SK-N-MC (cell line): ENCODE results near the gene AREL1.

ENCODE experiments used
- DNase-seq: peaks from one replicate; pipeline ENCODE4 v3.0.0-alpha.2; 2011; ENCODE audit warnings: low read depth, low spot score
- H3K27ac ChIP-seq: fragments of 200-600 bp; sonication (generic); 2 replicates; pipeline ENCODE4 v1.5.1; 2016; ENCODE audit warnings: mixed run types
- H3K36me3 ChIP-seq: fragments of 200-600 bp; sonication (generic); 2 replicates; pipeline ENCODE4 v1.6.1; 2017; ENCODE audit warnings: antibody characterized with exemption, low read length, mixed read lengths; ENCODE audit not compliant: insufficient read depth
- H3K4me3 ChIP-seq: fragments of 200-600 bp; sonication (generic); 2 replicates; pipeline ENCODE4 v1.5.1; 2016
- H3K9ac ChIP-seq: fragments of 200-600 bp; sonication (generic); 2 replicates; pipeline ENCODE4 v1.8.0; 2017; ENCODE audit warnings: mixed run types, mixed read lengths; ENCODE audit not compliant: insufficient read length
- H3K9me3 ChIP-seq: fragments of 200-600 bp; sonication (generic); 2 replicates; pipeline ENCODE4 v1.6.1; 2017; ENCODE audit warnings: low read depth, mild to moderate bottlenecking, antibody characterized with exemption, low read length, moderate library complexity, mixed read lengths
- EZH2 ChIP-seq: fragments of 200-600 bp; sonication (generic); IDR thresholded peaks from one replicate; pipeline ENCODE4 v1.6.1; 2017; ENCODE audit warnings: antibody characterized with exemption
- FOXP2 ChIP-seq: optimal IDR thresholded peaks from 2 replicates; pipeline ENCODE3; 2011; ENCODE audit warnings: mild to moderate bottlenecking, moderate library complexity; ENCODE audit not compliant: insufficient read depth; ENCODE audit errors: extremely low read length, control extremely low read depth
- POLR2AphosphoS5 ChIP-seq: IDR thresholded peaks from 2 replicates; pipeline ENCODE4 v1.6.1; 2012; ENCODE audit warnings: mild to moderate bottlenecking, low read depth, low read length, borderline replicate concordance

The AREL1 gene

DNA sequence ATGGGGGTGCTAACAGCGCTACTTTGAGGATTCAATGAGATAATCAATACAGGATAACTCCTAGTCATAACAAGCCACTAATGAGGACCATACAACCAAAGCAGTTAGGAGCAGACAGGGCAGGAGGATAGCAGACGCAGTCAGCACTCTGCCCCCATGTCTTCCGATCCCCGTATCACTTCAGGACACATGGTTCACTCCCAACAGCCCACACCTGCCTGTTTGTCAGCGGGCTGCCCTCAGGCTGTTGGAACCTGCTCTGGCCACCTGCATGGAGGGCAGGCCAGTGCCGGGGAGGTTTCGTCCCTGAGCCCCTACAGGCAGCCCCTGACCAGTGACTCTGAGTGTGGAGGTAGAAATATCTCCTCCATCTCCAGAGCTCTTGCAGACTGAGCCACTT is 63.7 kb downstream of the AREL1 start:
- no peak for TF ChIP-seq EZH2
- no peak for TF ChIP-seq POLR2AphosphoS5
- TF ChIP-seq FOXP2: no peak
- no peaks in the 10 kb centered on the region for H3K36me3 ChIP-seq
- no peak for DNase-seq
- no peak overlapping the region for H3K9ac ChIP-seq
- no peak overlapping the region for H3K4me3 ChIP-seq
- no peak overlapping the region for H3K27ac ChIP-seq
- H3K9me3 ChIP-seq: no peaks in the 10 kb centered on the region

DNA sequence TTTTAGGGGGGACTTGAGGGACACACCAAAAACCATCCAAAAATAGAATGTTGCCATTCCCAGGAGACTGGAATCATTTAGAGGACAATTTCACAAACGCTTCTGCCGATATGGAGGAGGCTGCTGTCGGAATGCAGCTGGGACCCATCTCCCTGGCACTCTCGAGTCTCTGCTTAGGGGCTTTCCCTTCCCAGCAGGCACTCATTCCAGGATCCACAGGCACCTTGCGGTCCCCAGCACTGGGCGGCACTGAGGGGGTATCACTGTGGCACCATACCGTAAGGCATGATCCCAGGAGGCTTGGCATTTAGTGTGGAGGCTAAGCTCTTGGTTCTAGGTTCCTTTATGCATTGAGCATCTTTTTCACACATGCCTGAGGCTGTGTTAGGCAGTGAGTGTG is 64.3 kb downstream of the AREL1 start:
- peak overlapping the region; percentile 79; the same call in 1 of the 2 replicates for H3K27ac ChIP-seq
- TF ChIP-seq EZH2: no peak
- no peak for TF ChIP-seq POLR2AphosphoS5
- no peak for TF ChIP-seq FOXP2
- peak overlapping the region; percentile 36 for H3K4me3 ChIP-seq
- DNase-seq: no peak
- no peaks in the 10 kb centered on the region for H3K9me3 ChIP-seq
- H3K36me3 ChIP-seq: no peaks in the 10 kb centered on the region
- no peak overlapping the region for H3K9ac ChIP-seq

DNA sequence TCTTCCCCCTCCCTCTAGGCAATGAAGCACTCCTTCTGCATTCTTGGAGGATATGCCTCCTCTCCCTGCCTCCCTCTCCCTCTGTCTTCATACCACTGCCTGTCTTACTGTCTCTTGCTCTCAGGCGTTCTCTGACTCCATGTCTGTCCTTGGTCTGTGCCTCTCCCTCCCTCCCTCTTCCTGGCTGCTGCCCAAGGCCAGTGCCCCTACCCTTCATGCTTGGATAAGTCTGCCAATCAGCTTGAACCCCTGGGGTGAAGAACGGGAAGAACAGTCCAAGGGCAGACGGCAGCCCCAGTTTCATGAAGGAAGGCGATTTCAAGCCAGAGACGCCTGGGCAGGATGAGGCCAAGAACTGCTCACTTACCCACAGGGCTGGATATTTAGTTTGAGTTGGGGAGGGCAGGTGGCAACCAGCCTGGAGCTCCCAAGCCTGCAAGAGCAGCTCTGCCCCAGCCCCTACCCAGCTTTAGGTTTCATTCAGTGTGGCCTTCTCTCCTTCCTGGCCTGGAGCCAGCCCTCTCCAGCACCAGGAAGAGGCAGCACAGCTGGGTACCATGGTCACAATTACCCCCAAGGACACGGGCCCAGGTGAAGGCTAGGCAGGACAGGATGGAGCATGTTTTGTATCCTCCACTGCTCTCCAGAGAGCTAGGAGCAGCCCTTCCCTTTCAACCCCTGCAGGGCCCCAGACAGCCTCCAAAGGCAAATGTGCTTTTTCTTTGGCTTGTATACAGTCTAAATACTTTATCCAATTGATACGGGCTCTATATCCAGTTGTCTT is 65.0 kb downstream of the AREL1 start:
- Histone ChIP-seq H3K9me3 (no peaks in the 10 kb centered on the region), H3K9ac (no peak overlapping the region), H3K36me3 (no peaks in the 10 kb centered on the region), H3K4me3 (peak overlapping the region; percentile 36), H3K27ac (peak overlapping the region; percentile 79)
- TF ChIP-seq POLR2AphosphoS5: no peak
- TF ChIP-seq EZH2: no peak
- no peak for TF ChIP-seq FOXP2
- DNase-seq: no peak

DNA sequence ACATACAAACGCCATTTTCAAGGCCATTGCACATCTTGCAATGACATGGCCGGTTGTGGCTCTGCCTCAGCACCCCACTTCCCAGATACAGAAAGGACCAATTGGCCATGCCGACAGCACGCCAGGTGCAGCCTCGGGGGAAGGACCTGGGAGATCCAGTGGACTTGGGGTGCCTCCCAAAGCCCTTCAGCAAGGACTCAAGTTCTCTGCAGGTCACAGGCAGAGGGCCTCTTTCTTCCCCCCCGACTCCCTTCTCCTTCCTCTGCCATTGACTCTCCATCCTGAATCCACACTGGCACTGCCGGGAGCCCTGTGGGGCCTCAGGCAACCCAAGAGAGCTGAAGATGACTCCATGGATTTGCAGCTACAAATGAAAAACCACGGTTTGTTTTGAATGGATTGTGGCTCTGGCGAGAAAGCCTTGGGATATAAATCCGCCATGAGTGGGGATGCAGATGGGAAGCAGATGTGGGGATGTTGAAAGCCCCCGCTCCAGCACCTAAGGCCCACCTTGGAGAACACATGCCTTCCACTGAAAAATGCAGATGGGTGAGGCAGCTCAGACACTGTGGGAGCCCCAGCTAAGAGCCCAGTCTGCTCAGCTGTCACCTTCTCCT is 65.7 kb downstream of the AREL1 start:
- no peak overlapping the region for H3K9ac ChIP-seq
- no peaks in the 10 kb centered on the region for H3K36me3 ChIP-seq
- TF ChIP-seq EZH2 (no peak), POLR2AphosphoS5 (no peak), FOXP2 (no peak)
- peak; percentile 8 for DNase-seq
- H3K27ac ChIP-seq: peak overlapping the region; percentile 79; the same call in 1 of the 2 replicates
- no peaks in the 10 kb centered on the region for H3K9me3 ChIP-seq
- no peak overlapping the region; the same call in 1 of the 2 replicates for H3K4me3 ChIP-seq

DNA sequence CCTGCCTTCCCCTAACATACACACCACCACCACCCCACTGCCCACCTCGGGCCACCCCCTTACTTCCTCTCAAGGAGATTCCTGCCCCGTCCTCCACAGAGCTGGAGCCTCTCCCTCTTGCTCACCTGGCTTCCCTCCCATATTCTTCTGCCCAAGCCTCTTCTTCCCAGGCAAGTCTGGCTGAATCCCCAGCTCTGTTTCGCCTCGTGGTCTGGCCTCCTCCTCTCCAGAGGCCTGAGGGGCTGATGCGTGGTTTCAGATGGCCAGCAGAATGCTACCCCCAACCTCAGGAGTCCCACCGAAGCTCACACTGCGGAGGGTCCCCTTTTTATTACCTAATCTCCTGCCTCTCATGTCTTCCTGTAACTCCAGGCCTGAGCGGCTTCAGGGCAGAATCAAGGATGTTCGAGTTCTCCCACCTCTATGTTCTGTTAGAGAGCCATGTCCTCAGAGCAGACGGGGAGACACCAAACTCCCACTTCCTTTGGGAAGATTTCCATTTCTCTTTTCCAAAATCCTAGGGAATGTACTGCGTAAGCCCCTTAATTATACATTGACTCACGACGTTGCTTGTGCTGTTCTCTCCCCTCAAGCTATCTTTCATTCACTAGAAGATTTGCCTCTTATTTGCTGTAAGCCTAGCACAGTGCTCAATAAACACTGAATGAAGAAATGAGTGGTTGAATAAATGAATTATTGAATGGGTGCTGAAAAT is 67.0 kb downstream of the AREL1 start:
- DNase-seq: no peak
- H3K4me3 ChIP-seq: no peak overlapping the region
- no peak for TF ChIP-seq POLR2AphosphoS5
- no peak for TF ChIP-seq EZH2
- TF ChIP-seq FOXP2: no peak
- H3K9me3 ChIP-seq: no peaks in the 10 kb centered on the region
- no peak overlapping the region for H3K27ac ChIP-seq
- no peaks in the 10 kb centered on the region for H3K36me3 ChIP-seq
- no peak overlapping the region for H3K9ac ChIP-seq

DNA sequence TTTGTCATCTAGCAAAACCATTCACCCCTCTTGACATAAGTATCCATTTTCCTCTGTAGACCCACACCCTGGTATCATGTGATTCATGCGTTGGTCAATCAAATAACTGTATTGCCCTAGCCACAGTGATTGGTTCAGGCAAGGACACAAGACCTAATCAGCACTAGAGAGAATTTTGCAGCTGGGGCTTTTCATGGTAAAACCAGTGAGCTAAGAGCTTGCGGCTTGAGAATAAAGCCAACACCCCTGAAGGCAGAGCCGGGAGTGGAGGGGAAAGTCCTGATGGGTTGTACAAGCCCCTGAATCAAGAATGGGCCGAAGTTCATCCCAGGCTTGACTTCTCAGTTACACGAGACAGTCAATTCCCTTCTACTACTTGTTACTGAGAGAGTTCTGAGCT is 67.6 kb downstream of the AREL1 start:
- H3K9ac ChIP-seq: no peak overlapping the region
- TF ChIP-seq FOXP2 (no peak), POLR2AphosphoS5 (no peak), EZH2 (no peak)
- no peak overlapping the region for H3K4me3 ChIP-seq
- DNase-seq: no peak
- H3K9me3 ChIP-seq: no peaks in the 10 kb centered on the region
- no peak overlapping the region for H3K27ac ChIP-seq
- no peaks in the 10 kb centered on the region for H3K36me3 ChIP-seq

DNA sequence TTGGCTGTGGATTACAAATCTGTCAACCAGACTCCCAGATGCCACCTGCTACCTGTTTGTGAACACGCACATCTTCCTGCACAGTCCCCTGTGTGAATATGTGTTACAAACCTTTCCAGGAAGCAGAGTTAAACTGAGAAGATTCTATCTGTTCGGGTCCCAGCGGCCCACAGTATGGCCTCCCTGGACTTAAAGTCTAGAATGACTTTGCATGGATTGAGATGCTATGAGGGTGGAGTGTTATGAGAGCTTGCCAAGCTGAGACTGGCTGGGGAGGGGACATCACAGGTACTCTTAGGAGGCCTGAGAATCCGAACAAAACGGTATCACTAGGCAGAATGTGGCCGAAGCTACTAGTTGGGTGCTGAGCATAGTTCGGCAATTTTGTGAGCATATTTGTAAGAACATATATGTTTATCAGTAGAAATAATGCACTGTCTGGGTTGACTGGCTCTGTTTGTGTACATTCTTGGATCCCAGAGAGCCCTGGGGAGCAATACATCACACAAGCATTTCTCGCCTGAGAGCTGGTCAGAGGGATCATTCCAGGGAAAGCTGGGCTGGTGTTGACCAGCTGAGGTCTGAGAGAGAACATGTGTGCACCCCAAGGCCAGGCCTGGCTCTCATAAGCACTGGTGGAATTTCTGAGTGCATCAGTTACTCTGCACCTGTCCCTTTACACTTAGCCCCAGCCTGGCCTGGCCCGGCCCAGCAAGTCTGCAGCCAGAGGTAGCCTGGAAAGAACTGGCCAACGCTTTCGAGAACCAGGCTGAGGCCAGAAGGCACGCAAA is 71.1 kb downstream of the AREL1 start:
- no peaks in the 10 kb centered on the region for H3K9me3 ChIP-seq
- TF ChIP-seq EZH2: no peak
- no peak for TF ChIP-seq FOXP2
- TF ChIP-seq POLR2AphosphoS5: no peak
- no peak overlapping the region for H3K9ac ChIP-seq
- no peak overlapping the region for H3K4me3 ChIP-seq
- H3K27ac ChIP-seq: no peak overlapping the region
- H3K36me3 ChIP-seq: no peaks in the 10 kb centered on the region
- DNase-seq: no peak
